NCI-H2171 (cell line): ENCODE measurements around the gene CLSTN2.

Experiments used
- DNase-seq: peaks from one replicate; lab custom pipeline; 2025; lab: John Stamatoyannopoulos, UW

The CLSTN2 gene

GRCh38 chr3:139944256-139944910 lies 9.4 kb downstream of the CLSTN2 start:
- DNase-seq: no peak

DNA sequence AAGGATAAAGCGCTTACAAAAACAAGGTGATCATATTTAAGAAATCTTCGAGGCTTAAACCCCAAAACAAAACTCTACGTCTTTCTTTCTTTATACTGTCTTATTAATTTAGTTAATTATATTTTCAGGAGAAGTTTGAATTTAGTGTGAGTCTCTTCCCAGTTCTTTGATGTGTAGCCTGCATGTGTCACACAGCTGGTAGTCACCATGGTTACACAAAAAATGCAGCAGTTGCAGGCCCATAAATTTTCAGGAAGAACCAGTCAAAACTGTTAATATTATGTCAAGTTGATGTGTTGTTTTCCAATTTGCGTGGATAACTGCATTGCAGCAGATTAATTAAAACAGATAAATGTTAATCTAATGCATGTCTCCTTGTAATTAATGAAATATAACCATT lies 10.4 kb downstream of the CLSTN2 start:
- no peak for DNase-seq

DNA sequence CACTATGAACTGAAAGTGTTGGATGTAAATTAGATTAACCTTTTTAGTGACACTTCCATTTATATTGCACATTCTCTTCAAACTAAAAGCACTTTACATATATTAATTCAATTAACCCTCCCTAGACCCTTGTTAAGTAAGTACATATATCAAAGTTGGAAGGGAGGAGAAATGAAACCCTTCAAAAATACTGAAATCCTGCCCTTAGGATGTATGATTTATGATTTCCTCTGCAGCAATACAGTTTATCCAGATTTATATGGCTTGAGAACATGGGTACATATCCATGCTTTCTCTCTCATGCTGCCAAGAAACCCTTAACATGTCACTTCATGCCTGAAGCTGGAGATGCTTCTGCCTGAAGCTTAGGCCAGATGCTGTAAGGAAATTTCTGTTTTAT lies 11.0 kb downstream of the CLSTN2 start:
- DNase-seq: no peak

GRCh38 chr3:139948467-139948866 lies 13.5 kb downstream of the CLSTN2 start:
- DNase-seq: no peak

GRCh38 chr3:139948898-139949297 lies 13.9 kb downstream of the CLSTN2 start:
- DNase-seq: no peak

DNA sequence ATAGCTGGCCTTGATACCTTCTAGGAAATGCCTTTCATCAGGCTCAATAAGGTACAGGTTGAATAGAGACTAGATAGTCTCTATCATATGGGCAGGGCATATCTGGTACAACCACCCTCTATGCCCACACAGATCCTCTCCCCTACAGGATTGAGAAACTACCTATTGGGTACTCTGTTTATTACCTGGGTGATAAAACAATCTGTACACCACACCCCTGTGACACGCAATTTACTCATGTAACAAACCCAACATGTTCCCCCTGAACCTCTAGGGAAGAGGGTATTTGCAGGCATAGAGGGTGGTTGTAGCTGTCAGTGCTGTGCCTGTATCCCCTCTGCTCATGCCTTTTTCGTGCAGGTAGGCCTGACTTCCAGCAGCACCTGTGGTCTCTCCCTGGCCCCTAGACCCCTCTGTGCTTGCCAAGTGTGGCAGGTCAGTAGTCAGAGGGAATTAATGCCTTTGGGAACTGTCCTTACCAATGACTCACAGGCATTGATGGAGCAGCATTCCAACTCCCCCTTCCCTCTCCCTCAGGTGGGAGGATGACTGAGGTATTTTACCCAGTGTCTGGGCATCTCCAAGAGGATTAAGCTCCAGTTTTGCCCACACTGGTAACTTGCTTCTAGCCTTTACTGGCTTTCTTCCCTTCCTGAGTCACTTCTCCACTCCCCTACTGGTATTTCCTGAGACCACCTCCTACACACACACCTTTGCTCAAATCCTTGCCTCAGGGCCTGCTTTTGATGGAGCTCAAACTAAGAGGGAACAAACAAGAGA lies 18.3 kb downstream of the CLSTN2 start:
- no peak for DNase-seq

DNA sequence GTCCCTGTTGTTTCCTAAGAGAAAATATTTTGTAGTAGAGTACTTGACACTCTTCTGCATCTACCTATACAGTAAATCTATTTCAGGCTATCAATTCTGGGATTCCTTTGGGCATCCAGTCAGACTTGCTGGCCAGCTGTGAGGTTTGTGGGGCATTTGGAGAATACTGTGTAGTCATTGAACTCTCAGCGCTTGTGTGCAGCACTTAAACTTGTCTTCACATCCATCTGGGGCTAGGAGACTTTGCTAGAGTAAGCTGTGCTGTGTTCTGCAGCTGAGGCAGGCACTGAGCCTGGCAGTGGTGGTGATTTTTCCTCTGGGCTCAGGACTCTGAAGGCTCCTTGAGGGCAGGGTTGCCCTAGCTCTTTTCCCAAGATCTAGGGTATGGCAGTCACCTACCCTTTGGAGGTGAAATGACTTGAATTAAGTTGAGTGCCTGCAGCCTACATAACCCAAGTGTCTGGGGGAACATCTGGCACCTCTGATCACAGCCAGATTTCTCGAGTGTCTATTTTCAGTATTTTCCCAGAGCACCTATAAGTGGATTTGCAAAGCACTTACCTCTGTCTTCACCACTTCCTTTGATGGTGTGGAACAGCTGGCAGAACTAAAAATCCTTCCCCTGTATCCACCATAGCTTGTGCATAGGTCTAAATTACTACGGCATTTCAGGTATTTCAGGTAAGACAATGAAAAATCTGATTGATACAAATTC lies 19.3 kb downstream of the CLSTN2 start:
- peak; percentile 34 for DNase-seq

DNA sequence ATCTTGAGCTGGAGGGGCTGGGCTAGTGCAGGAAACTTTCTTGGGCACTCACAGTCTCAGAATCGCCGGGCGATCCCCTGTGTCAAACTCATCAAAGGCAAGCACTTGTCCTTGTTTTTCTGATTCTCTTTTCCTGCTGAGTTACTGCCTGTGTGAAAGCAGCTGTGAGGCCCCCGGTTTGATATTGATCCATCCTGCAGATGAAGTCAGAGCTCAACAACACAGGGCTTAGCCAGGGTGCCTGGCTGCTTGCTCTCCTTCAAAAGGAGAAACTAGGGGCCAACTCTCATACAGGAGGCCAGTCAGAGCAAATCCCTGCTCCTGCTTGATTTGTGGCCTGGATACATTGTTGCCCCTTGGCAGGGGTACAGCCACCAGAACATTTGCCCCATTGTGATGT lies 22.9 kb downstream of the CLSTN2 start:
- DNase-seq: no peak

- DNase-seq: no peak
These were observed 34.4 kb downstream of the CLSTN2 start for GRCh38 chr3:139969386-139969785.

DNA sequence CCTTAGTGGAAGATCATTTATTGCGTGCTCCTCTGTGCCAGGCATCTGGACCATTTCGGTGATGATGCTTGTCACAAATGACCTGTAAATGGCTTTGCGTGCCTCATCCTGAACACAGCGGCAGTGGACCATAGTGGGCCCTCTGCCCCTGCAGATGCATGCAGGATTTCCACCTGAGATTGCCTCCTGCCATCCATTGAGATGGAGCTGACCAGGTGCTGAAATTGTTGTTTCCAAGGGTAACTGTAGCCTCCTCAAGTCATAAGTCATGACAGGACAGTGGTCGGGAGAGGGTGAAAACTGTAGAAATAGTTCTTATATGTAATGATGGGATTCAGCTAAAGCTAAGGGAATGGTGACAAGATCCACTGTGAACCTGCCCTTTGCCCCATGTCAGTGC lies 35.5 kb downstream of the CLSTN2 start:
- no peak for DNase-seq

- DNase-seq: no peak
These were observed 39.9 kb downstream of the CLSTN2 start for GRCh38 chr3:139974809-139975425.

DNA sequence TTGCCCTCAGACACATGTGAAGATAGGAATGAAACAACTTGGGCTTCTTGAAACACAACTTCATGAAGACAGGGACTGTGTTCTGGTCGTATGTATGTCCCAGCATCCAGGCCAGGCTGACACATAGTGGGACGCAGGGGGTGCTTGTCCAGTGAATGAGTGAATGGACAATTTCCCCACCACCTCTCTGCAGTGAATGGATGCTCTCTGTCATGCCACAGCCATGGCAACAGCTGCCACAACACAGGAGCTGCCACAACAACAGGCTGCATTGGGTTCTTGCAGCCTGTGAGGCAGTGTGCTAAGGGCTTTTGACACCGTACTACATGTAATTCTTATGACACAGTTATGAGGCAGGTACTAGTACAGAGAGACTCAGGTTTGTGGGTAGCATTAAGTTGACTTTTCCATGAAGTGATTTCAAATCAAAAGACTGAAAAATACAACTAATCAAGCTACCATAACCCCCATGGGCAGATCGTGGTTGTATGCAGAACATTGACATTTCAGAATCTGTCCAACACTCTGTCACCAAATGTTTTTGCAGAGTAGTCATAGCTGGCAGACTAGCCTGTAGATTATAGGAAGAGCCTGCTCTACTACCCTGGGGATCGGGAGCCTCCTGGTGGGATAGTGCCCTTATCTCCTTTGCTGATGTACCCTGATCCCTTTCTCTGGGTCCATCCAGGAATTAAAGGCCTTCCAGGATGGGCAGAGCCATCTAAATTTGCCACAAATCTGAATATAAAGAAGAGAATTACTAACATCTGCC lies 40.8 kb downstream of the CLSTN2 start:
- peak; percentile 38 for DNase-seq

DNA sequence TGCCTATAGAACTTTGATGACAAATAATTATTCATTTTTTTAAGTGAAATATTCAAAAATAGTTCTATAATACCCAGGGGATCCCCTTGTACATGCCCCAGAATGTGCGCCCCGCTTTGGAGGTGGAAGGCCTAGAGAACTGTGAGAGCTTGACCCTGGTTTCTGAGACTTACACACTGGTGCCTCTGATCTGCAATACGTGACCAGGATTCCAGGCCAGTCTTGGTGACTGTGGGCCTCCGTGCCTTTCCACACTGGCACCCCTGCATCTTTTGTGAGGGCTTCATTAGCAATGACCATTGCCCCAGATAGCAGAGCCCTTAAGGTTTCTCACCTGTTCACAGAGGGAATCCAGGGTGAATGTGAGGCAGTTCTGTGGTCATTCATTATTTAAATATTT lies 44.0 kb downstream of the CLSTN2 start:
- no peak for DNase-seq

GRCh38 chr3:139979991-139980390 lies 45.0 kb downstream of the CLSTN2 start:
- no peak for DNase-seq

GRCh38 chr3:139982404-139982803 lies 47.4 kb downstream of the CLSTN2 start:
- DNase-seq: no peak

GRCh38 chr3:139985576-139985975 lies 50.6 kb downstream of the CLSTN2 start:
- no peak for DNase-seq

DNA sequence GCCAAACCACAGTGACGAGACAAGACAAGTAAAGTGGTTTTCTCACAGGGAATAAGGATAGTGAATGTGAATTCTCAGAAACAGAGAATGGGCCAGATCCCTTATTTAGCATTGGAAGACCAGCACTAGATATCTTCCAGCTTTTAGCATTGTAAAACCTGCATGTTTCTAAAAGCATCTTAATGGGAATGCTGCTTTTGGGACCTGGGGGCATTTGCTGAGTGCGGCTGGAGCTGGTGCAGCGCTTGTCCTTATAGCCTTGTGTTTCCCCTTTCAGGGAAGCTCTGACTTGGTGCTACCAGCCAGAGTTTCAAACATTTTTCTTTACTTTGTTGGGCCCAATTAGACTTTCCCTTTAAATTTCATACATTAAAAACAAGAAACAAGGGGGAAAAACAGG lies 52.9 kb downstream of the CLSTN2 start:
- DNase-seq: no peak

DNA sequence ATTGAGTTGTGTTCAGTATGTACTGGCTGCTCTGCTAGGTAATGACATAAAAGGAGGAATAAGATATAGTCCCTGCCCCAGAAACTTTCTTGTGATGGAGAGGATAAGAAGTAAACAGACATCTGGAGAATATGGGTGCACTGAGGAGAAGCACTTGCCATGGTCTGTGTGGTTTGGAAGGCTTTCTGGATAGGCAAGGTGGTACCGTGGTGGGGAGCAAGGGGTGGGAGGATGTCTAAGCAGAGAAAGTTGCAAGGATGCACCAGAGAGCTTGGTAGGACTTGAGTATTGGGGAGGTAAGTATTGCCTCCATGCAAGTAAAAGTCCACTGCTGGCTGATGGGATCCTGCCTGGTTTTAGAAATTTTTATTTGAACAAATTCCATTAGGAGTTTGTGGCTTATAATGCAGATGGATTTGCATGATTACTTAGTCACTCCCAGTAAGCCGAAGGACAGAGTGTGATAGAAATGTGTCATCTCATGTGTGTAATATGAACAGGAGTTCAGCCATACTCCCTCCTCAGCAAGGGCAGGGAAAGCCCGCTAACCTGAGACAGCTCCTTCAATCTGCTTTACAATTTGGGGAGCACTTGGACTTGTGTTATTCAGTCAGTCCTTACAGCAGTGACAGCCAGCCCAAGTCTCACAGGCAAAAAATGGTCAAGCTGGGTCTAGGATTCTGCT lies 53.6 kb downstream of the CLSTN2 start:
- no peak for DNase-seq

- DNase-seq: no peak
These were observed 59.9 kb downstream of the CLSTN2 start for GRCh38 chr3:139994891-139995290.

DNA sequence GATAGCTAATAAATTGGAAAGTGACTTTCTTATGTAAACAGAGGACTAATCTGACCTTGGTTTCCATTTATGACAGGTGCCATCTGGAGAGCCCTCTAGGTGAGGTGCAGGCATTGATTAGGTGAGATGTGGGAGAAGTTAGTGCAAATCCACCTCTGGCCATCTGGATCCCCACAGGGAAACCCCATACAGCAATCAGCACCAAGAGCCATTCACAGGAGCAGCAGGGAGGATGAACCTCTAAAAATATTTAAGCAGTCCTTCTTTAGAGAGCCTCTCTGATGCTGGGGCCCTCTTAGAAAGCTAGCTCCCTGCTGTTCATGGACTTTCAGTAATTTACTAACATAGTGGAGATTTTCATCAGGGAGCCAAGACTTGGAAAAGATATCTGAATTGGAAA lies 69.3 kb downstream of the CLSTN2 start:
- no peak for DNase-seq

GRCh38 chr3:140006331-140006730 lies 71.3 kb downstream of the CLSTN2 start:
- no peak for DNase-seq
